ENCODE results near the gene IQGAP2.

DNA sequence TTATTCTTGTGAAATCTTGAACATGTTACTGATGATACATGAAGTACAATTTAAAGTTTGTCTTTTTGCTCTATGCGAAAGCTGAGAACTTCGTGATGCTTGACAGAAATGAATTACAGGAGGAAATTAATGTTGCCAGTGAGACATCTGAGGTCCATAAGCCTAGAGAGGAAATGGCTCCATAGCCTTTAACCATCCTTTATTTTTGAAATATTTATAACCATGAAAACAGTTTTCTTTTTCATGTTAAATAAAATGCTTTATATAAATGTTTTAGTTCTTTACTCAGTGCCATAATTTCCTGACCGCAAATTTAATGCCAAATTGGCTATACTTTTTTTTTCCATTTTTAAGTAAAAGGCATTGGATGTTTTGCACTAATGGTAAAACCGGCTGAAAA lies 191.0 kb downstream of the IQGAP2 start:
- TF ChIP-seq EZH2 (IDR thresholded peaks at IDR 0.05) = no peak
- no peak for TF ChIP-seq POLR2AphosphoS5 (IDR thresholded peaks at IDR 0.05; ENCODE audit: borderline replicate concordance, low read depth, low read length)
